GM12878 (cell line): ENCODE results near the gene XPNPEP2.

ENCODE experiments used
- BRCA1 ChIP-seq: IDR thresholded peaks from 2 replicates; pipeline ENCODE4 v1.6.1; 2011; ENCODE audit warnings: low read depth, low read length, improper control_type of control experiment
- CTCF ChIP-seq, 3 experiments: IDR thresholded peaks in 2 of 3; conservative IDR thresholded peaks in 1 of 3; 2 replicates each; pipeline ENCODE4 v1.5.1; 2011; ENCODE audit warnings: low read depth in 3 of 3, low read length in 3 of 3, mild to moderate bottlenecking in 3 of 3, control low read depth in 2 of 3, moderate library complexity in 2 of 3, inconsistent platforms in 1 of 3, mixed read lengths in 1 of 3; ENCODE audit not compliant: control insufficient read depth in 2 of 3, insufficient read depth in 1 of 3; ENCODE audit errors: extremely low read depth in 1 of 3
- EZH2 ChIP-seq: IDR thresholded peaks from 2 replicates; pipeline ENCODE4 v1.6.1; 2012; ENCODE audit warnings: low read depth, mild to moderate bottlenecking, control low read depth, inconsistent platforms, low read length, borderline replicate concordance; ENCODE audit not compliant: control insufficient read depth
- KDM1A ChIP-seq: fragments of 200-600 bp; sonication (generic); IDR thresholded peaks from 2 replicates; pipeline ENCODE4 v1.6.1; 2016; ENCODE audit warnings: borderline replicate concordance
- NR2C2 ChIP-seq: IDR thresholded peaks from 2 replicates; pipeline ENCODE4 v1.6.1; 2011; ENCODE audit warnings: borderline replicate concordance, low read depth; ENCODE audit not compliant: control insufficient read depth, insufficient read length
- POLR2A ChIP-seq: IDR thresholded peaks from 2 replicates; pipeline ENCODE4 v1.6.1; 2011; ENCODE audit warnings: low read depth, mild to moderate bottlenecking, low read length
- POLR2AphosphoS5 ChIP-seq: IDR thresholded peaks from 2 replicates; pipeline ENCODE4 v1.6.1; 2011; ENCODE audit warnings: mild to moderate bottlenecking, low read length, inconsistent platforms
- SKIL ChIP-seq: fragments of 450-650 bp; IDR thresholded peaks from 2 replicates; pipeline ENCODE4 v1.6.1; 2017; ENCODE audit warnings: mild to moderate bottlenecking, low read depth, inconsistent platforms; ENCODE audit not compliant: poor library complexity, severe bottlenecking
- TBL1XR1 ChIP-seq: IDR thresholded peaks from 2 replicates; pipeline ENCODE4 v1.6.1; 2012; ENCODE audit warnings: low read depth, low read length, improper control_type of control experiment
- TF ChIP-seq, protein P1 (sequence below): IDR thresholded peaks from 2 replicates; pipeline ENCODE4 v1.6.1; 2012; ENCODE audit warnings: low read depth, low read length, improper control_type of control experiment

DNA sequence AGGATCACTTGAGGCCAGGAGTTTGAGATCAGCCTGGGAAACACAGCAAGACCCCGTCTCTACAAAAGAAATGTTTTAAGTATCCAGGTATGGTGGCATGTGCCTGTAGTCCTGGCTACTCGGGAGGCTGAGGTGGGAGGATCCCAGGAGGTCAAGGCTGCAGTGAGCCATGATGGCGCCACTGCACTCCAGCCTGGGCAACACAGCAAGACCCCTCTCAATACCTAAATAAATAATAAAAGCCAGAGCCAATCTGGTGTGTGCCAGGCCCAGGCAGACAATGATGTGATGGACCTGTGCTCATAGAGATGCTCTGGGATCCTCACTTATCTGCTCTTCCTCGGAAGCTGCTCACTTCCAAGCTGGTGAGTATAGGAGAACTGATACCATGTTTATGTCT is 22.8 kb downstream of the XPNPEP2 start:
- no peak for TF ChIP-seq NR2C2
- no peak for TF ChIP-seq CTCF (IDR thresholded peaks at IDR 0.05 in 2 of 3, conservative IDR thresholded peaks at IDR 0.05 in 1 of 3; ENCODE audit: control insufficient read depth in 2 of 3, extremely low read depth in 1 of 3, insufficient read depth in 1 of 3, low read depth in 3 of 3, low read length in 3 of 3)
- no peak for TF ChIP-seq SKIL
- TF ChIP-seq POLR2AphosphoS5, result no peak
- TF ChIP-seq EZH2, result no peak
- TF ChIP-seq BRCA1, result no peak
- TF ChIP-seq, protein P1, sequence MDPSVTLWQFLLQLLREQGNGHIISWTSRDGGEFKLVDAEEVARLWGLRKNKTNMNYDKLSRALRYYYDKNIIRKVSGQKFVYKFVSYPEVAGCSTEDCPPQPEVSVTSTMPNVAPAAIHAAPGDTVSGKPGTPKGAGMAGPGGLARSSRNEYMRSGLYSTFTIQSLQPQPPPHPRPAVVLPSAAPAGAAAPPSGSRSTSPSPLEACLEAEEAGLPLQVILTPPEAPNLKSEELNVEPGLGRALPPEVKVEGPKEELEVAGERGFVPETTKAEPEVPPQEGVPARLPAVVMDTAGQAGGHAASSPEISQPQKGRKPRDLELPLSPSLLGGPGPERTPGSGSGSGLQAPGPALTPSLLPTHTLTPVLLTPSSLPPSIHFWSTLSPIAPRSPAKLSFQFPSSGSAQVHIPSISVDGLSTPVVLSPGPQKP, result no peak
- no peak for TF ChIP-seq KDM1A
- TF ChIP-seq POLR2A, result no peak
- TF ChIP-seq TBL1XR1, result no peak
